KMS-11 (cell line): ENCODE measurements around the gene WIZ.

ENCODE experiments used
- H2AFZ ChIP-seq: fragments of 200-600 bp; sonication (generic); 2 replicates; pipeline ENCODE4 v1.6.1; 2016; ENCODE audit warnings: antibody characterized with exemption, mixed run types, low read depth
- H3K27ac ChIP-seq: fragments of 200-600 bp; sonication (generic); 2 replicates; pipeline ENCODE4 v1.6.1; 2016; ENCODE audit warnings: mild to moderate bottlenecking, mixed run types
- H3K27me3 ChIP-seq: fragments of 200-600 bp; sonication (generic); 2 replicates; pipeline ENCODE4 v1.6.1; 2017; ENCODE audit warnings: mild to moderate bottlenecking, low read depth, mixed run types, moderate library complexity; ENCODE audit not compliant: insufficient read depth
- H3K36me3 ChIP-seq: fragments of 200-600 bp; sonication (generic); 2 replicates; pipeline ENCODE4 v1.6.1; 2017; ENCODE audit warnings: mild to moderate bottlenecking, mixed run types; ENCODE audit not compliant: insufficient read depth
- H3K4me1 ChIP-seq: fragments of 200-600 bp; sonication (generic); 2 replicates; pipeline ENCODE4 v1.6.1; 2016; ENCODE audit warnings: mild to moderate bottlenecking, low read depth, mixed run types; ENCODE audit not compliant: poor library complexity, severe bottlenecking
- H3K4me2 ChIP-seq: fragments of 200-600 bp; sonication (generic); 2 replicates; pipeline ENCODE4 v1.7.0; 2016; ENCODE audit warnings: mild to moderate bottlenecking, mixed run types
- H3K4me3 ChIP-seq: fragments of 200-600 bp; sonication (generic); IDR thresholded peaks from 2 replicates; pipeline ENCODE4 v1.6.1; 2017; ENCODE audit warnings: low read depth, low read length, mixed read lengths; ENCODE audit not compliant: insufficient read depth
- H3K79me2 ChIP-seq: fragments of 200-600 bp; sonication (generic); 2 replicates; pipeline ENCODE4 v1.6.1; 2016; ENCODE audit warnings: low read depth, mixed run types; ENCODE audit not compliant: insufficient read depth
- H3K9ac ChIP-seq: fragments of 200-600 bp; sonication (generic); 2 replicates; pipeline ENCODE4 v1.6.1; 2016; ENCODE audit warnings: mild to moderate bottlenecking, mixed run types
- H4K20me1 ChIP-seq: fragments of 200-600 bp; sonication (generic); 2 replicates; pipeline ENCODE4 v1.6.1; 2016; ENCODE audit warnings: mild to moderate bottlenecking, mixed run types; ENCODE audit not compliant: insufficient read depth
- TF ChIP-seq, protein P1 (sequence below): fragments of 200-600 bp; sonication (generic); conservative IDR thresholded peaks from 2 replicates; pipeline ENCODE4 v1.6.1; 2017; ENCODE audit warnings: low read depth, mild to moderate bottlenecking, antibody characterized with exemption, low read length, moderate library complexity, mixed read lengths

The WIZ gene

DNA sequence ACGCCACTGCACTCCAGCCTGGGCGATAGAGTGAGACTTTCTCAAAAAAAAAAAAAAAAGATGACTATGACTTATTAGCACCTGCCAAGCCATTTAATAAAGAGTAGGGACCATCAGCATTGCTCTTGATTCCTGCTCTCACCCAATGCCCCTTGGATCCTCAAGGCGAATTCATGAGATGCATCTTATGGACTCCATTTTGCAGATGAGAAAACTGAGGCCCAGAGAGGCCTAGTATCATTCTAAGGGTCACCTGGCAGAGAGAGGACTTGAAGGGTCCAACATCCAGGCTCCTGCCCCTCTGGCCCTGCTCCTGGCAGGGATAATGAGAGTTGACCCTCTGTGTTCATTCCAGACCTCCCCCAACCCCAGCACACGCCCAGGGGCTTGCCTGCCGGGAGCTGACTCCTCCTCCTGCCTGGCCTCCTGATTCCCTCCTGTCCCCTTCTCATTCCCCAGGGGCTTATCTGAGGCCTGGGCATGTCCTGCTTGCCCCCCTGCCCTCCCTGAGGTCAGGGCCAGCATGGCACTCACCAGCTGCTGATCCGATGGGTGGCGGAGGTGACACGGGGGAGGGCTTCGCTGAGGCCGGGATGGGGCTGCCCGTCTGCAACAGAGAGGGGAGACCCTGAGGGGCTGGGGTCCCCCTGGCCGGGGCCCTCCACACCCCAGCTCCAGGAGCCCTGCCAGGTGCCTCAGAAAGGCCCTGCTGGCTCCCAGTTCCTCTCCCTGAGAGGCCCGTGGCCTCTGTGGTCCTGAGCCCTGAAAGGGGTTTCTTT, 7.4 kb downstream of the WIZ start:
- Histone ChIP-seq H4K20me1 (no peaks in the 10 kb centered on the region), H3K4me1 (peaks cover 7% of the 10 kb centered on the region), H3K9ac (no peak overlapping the region), H2AFZ (no peak overlapping the region), H3K4me2 (no peak overlapping the region), H3K27me3 (no peaks in the 10 kb centered on the region), H3K79me2 (no peaks in the 10 kb centered on the region), H3K36me3 (no peaks in the 10 kb centered on the region), H3K27ac (no peak overlapping the region), H3K4me3 (no peak overlapping the region)
- TF ChIP-seq, protein P1, sequence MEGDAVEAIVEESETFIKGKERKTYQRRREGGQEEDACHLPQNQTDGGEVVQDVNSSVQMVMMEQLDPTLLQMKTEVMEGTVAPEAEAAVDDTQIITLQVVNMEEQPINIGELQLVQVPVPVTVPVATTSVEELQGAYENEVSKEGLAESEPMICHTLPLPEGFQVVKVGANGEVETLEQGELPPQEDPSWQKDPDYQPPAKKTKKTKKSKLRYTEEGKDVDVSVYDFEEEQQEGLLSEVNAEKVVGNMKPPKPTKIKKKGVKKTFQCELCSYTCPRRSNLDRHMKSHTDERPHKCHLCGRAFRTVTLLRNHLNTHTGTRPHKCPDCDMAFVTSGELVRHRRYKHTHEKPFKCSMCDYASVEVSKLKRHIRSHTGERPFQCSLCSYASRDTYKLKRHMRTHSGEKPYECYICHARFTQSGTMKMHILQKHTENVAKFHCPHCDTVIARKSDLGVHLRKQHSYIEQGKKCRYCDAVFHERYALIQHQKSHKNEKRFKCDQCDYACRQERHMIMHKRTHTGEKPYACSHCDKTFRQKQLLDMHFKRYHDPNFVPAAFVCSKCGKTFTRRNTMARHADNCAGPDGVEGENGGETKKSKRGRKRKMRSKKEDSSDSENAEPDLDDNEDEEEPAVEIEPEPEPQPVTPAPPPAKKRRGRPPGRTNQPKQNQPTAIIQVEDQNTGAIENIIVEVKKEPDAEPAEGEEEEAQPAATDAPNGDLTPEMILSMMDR: no peak

GRCh38 chr19:15441317-15441716, 8.4 kb downstream of the WIZ start:
- TF ChIP-seq, protein P1: no peak
- no peaks in the 10 kb centered on the region for H4K20me1 ChIP-seq
- H3K27me3 ChIP-seq: no peaks in the 10 kb centered on the region
- H3K4me3 ChIP-seq: no peak overlapping the region
- no peak overlapping the region for H3K9ac ChIP-seq
- H3K36me3 ChIP-seq: no peaks in the 10 kb centered on the region
- H3K4me2 ChIP-seq: no peak overlapping the region
- no peak overlapping the region for H3K27ac ChIP-seq
- H3K4me1 ChIP-seq: peaks cover 7% of the 10 kb centered on the region
- H2AFZ ChIP-seq: no peak overlapping the region
- no peaks in the 10 kb centered on the region for H3K79me2 ChIP-seq

- Histone ChIP-seq H3K9ac (no peak overlapping the region), H3K36me3 (no peaks in the 10 kb centered on the region), H3K79me2 (no peaks in the 10 kb centered on the region), H4K20me1 (no peaks in the 10 kb centered on the region), H2AFZ (no peak overlapping the region), H3K4me2 (no peak overlapping the region), H3K4me1 (peaks cover 7% of the 10 kb centered on the region), H3K27ac (no peak overlapping the region), H3K27me3 (no peaks in the 10 kb centered on the region), H3K4me3 (no peak overlapping the region)
- TF ChIP-seq, protein P1: no peak
These were observed 9.7 kb downstream of the WIZ start for GRCh38 chr19:15439821-15440641.

- H3K36me3 ChIP-seq: no peaks in the 10 kb centered on the region
These were observed 10.5 kb downstream of the WIZ start for GRCh38 chr19:15439078-15439799.

More at GRCh38 chr19:15439078-15439799, 10.5 kb downstream of the WIZ start:
- Histone ChIP-seq H3K9ac (no peak overlapping the region), H3K79me2 (no peaks in the 10 kb centered on the region), H3K27ac (no peak overlapping the region), H3K4me3 (no peak overlapping the region), H3K4me2 (no peak overlapping the region), H3K4me1 (peaks cover 7% of the 10 kb centered on the region), H3K27me3 (no peaks in the 10 kb centered on the region), H2AFZ (no peak overlapping the region), H4K20me1 (no peaks in the 10 kb centered on the region)
- TF ChIP-seq, protein P1: no peak
